Hepatocyte (in vitro differentiated cells): ENCODE data around the gene HEPHL1.

Experiments used
- CTCF ChIP-seq: fragments of 200-600 bp; sonication (generic); IDR thresholded peaks from 2 replicates; pipeline ENCODE4 v1.5.1; 2016; ENCODE audit warnings: antibody characterized with exemption, mild to moderate bottlenecking; ENCODE audit not compliant: poor library complexity
- EZH2 ChIP-seq: fragments of 200-600 bp; sonication (generic); IDR thresholded peaks from 2 replicates; pipeline ENCODE4 v1.6.1; 2016; ENCODE audit warnings: antibody characterized with exemption, mild to moderate bottlenecking, borderline replicate concordance

DNA sequence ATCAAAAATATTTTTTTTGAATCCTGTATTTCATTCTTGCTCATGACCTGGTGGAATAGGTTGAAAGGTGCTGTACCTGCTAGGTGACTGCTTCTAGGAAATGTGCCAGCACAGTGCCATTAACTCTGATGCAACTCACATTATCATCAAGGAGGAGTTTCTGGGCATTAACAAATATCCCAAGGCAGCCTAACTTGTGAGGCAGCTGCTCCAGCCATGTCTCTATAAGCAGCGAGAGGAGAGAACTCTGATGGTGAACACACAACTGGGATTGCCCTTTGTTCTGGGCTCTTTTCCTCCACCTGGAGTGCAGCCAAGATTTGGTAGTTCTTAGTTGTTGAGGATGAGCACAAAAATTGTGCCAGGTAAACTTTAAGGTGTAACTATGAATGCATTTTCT is 25.6 kb downstream of the HEPHL1 start:
- TF ChIP-seq EZH2 (no peak), CTCF (no peak)
